ENCODE measurements around the gene FILIP1L. TPM values are rescaled to one million over a fixed set of nuclear protein-coding genes. Genes with fewer than 3 reads are reported as not detected.

FILIP1L gene
- total and polyA plus RNA-seq, 2 of the 13 experiments (the other 11 are each of a cell fraction or from before 2014, with no cell fraction given): 8.1 to 187 TPM

- TF ChIP-seq MYC (CRISPR knock-in tag; IDR thresholded peaks at IDR 0.05; ENCODE audit: borderline replicate concordance) (no peak), SKIL (CRISPR knock-in tag; IDR thresholded peaks at IDR 0.05; ENCODE audit: borderline replicate concordance) (peak; percentile 28; the same call in 1 of the 2 replicates), NPAS2 (CRISPR knock-in tag; IDR thresholded peaks at IDR 0.05; ENCODE audit: borderline replicate concordance) (no peak), NCOR1 (IDR thresholded peaks at IDR 0.05; ENCODE audit: borderline replicate concordance, low read length) (peak; percentile 97), RFXAP (CRISPR knock-in tag; IDR thresholded peaks at IDR 0.05; ENCODE audit: borderline replicate concordance) (peak; percentile 17; the same call in 1 of the 2 replicates), NR3C1 (CRISPR knock-in tag; IDR thresholded peaks at IDR 0.05) (no peak), TERF1 (CRISPR knock-in tag; IDR thresholded peaks at IDR 0.05) (no peak), ZHX1 (CRISPR knock-in tag; IDR thresholded peaks at IDR 0.05; ENCODE audit: low read depth) (no peak), ZNF512B (CRISPR knock-in tag; IDR thresholded peaks at IDR 0.05; ENCODE audit: borderline replicate concordance) (no peak), KAT2B (IDR thresholded peaks at IDR 0.05; ENCODE audit: borderline replicate concordance, low read depth, low read length) (no peak), ZNF383 (CRISPR knock-in tag; IDR thresholded peaks at IDR 0.05; ENCODE audit: borderline replicate concordance) (no peak), STAT6 (CRISPR knock-in tag; IDR thresholded peaks at IDR 0.05; ENCODE audit: borderline replicate concordance) (0 out of 2 replicates have a peak, but pooled peaks have one; percentile 47), AGO1 (IDR thresholded peaks at IDR 0.05; ENCODE audit: low read depth, low read length, poor library complexity, severe bottlenecking) (no peak), ZIK1 (CRISPR knock-in tag; IDR thresholded peaks at IDR 0.05; ENCODE audit: borderline replicate concordance, low read depth) (no peak), MAF1 (CRISPR knock-in tag; IDR thresholded peaks at IDR 0.05; ENCODE audit: borderline replicate concordance) (no peak)
Observed at GRCh38 chr3:100075851-100076730, 38.2 kb downstream of the FILIP1L start (continued).

All from HepG2 (cell line).